ENCODE results near the gene SDCBP2. TPM values are rescaled to one million over a fixed set of nuclear protein-coding genes. Genes with fewer than 3 reads are reported as not detected.

The SDCBP2 gene
- total and polyA plus RNA-seq, 10 of the 15 experiments (the other 5 are each of a cell fraction or from before 2014, with no cell fraction given), result 0.16 to 2.4 (median 1.1) TPM; not detected in 1

DNA sequence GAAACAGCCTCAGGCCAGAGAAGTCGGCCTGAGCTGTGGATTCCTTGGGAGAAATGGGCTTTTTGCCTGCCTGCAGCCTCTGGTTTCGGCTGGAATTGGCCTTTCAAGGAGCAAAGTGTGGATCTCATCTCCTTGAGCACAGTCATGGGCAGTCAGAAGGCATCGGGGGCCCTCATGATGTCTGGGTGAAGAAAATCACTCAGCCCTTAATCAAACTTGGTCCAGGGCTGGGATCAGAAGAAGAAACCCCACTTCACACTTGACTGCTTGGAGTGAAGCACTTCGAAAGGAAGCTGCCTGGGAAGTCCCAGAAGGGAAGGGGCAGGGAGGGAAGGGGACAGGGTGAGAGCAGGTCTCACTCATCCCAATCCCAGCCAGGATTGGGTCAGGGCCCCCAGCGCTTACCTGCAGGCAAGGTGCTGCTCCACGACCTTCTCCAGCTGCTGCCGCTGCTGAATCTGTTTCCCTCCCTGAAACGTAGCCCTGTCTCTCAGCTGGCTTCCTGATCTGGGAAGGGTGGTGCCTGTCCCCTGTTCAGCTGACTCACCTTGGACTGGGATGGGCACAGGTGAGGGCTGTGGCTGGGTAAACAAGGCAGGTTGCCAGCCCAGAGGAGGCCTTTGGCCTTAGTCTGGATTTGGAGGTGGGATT, at the start of gene SDCBP2 (continued):
- TF ChIP-seq RELB (IDR thresholded peaks at IDR 0.05; ENCODE audit: low read depth), result no peak
- no peak for TF ChIP-seq WRNIP1 (IDR thresholded peaks at IDR 0.05; ENCODE audit: borderline replicate concordance, low read depth, low read length)
- no peak for TF ChIP-seq ZSCAN29 (IDR thresholded peaks at IDR 0.05)
- TF ChIP-seq HCFC1 (IDR thresholded peaks at IDR 0.05; ENCODE audit: low read length), result no peak
- no peak for TF ChIP-seq RBBP5 (conservative IDR thresholded peaks at IDR 0.05)
- no peak for TF ChIP-seq POLR2AphosphoS5 (IDR thresholded peaks at IDR 0.05; ENCODE audit: low read length)

DNA sequence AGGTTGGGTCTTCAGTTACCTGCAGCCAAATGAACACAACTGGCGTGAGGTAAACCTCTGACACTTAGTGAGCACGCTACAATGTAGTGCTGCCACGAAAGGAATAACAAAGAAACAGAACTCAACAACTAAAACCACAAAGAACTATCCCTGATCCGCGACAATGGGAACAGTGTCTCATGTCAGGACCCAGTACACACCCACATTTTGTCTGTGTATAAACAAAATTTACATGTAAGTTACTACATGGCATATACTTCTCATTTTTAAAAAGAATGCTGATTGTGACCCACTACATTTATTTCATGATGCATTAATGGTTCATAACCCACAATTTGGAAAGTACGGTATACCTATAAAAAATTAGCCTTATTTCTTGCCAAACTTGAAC, 49.8 kb upstream of the SDCBP2 start:
- POLR2A ChIA-PET, result interaction anchor here (4.0 kb wide), 1 partner anchor 13 kb away, joined by 38 read pairs; the partner anchor contains the start of gene FKBP1A
- intact Hi-C loops (cut with micrococcal nuclease; ENCODE audit: unreplicated experiment), result no loop called here
- no peak for TF ChIP-seq MYB (IDR thresholded peaks at IDR 0.05; ENCODE audit: borderline replicate concordance, low read depth, low read length)
- no peak for TF ChIP-seq E2F8 (IDR thresholded peaks at IDR 0.05; ENCODE audit: low read depth, partially characterized antibody)
- no peak for TF ChIP-seq ZNF217 (IDR thresholded peaks at IDR 0.05)
- no peak for TF ChIP-seq MEF2B (IDR thresholded peaks at IDR 0.05; ENCODE audit: partially characterized antibody, poor library complexity, severe bottlenecking)
- TF ChIP-seq CHD2 (IDR thresholded peaks at IDR 0.05; ENCODE audit: borderline replicate concordance, low read depth, low read length), result no peak
- TF ChIP-seq HDAC2 (IDR thresholded peaks at IDR 0.05), result no peak
- TF ChIP-seq, protein P1, sequence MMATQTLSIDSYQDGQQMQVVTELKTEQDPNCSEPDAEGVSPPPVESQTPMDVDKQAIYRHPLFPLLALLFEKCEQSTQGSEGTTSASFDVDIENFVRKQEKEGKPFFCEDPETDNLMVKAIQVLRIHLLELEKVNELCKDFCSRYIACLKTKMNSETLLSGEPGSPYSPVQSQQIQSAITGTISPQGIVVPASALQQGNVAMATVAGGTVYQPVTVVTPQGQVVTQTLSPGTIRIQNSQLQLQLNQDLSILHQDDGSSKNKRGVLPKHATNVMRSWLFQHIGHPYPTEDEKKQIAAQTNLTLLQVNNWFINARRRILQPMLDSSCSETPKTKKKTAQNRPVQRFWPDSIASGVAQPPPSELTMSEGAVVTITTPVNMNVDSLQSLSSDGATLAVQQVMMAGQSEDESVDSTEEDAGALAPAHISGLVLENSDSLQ (IDR thresholded peaks at IDR 0.05), result no peak
- TF ChIP-seq MLLT1 (IDR thresholded peaks at IDR 0.05), result no peak
- TF ChIP-seq SMAD5 (IDR thresholded peaks at IDR 0.05; ENCODE audit: low read depth), result no peak
- no peak for TF ChIP-seq ATF3 (IDR thresholded peaks at IDR 0.05; ENCODE audit: borderline replicate concordance, extremely low read depth, low read depth, low read length)

More for the DNA sequence above, 49.8 kb upstream of the SDCBP2 start:
- no peak overlapping the region for H3K9ac ChIP-seq (ENCODE audit: control insufficient read depth, insufficient read depth, low read length)
- no peak overlapping the region for H3K4me3 ChIP-seq
- ATAC-seq (no peak), DNase-seq (ENCODE audit: low read depth, low spot score) (no peak), FAIRE-seq (no peak)
- CTCF ChIA-PET, result interaction anchor here (3.7 kb wide), 1 partner anchor 13 kb away, joined by 16 read pairs; the partner anchor contains the start of gene FKBP1A
- in situ Hi-C loops (cut with MboI), result no loop called here
- no peaks in the 10 kb centered on the region for H3K27me3 ChIP-seq (replicated peaks in 1 of 2; ENCODE audit: control insufficient read depth in 2 of 2, insufficient read depth in 2 of 2, low read length in 1 of 2)
- peaks cover 35% of the 10 kb centered on the region for H3K4me1 ChIP-seq (ENCODE audit: control insufficient read depth, insufficient read depth, low read length)
- RAD21 ChIA-PET (ENCODE audit: unreplicated experiment), result no interaction called here
- peaks cover 5% of the 10 kb centered on the region for H4K20me1 ChIP-seq (ENCODE audit: control insufficient read depth, insufficient read depth)
- SMC1A ChIA-PET (ENCODE audit: uncharacterized antibody, unreplicated experiment), result no interaction called here
- WGBS (ENCODE audit: insufficient coverage, insufficient replicate concordance, low lambda C conversion rate, missing lambda C conversion rate), result 94% methylated on average over 6 of the region's 6 CpGs
- peaks cover 89% of the 10 kb centered on the region for H3K79me2 ChIP-seq (ENCODE audit: control insufficient read depth, insufficient read depth, low read length)
- peak overlapping the region; percentile 29; the same call in 1 of the 2 replicates for H3K4me2 ChIP-seq (ENCODE audit: control insufficient read depth, insufficient read depth)
- no peak overlapping the region for H3K27ac ChIP-seq (ENCODE audit: control insufficient read depth, insufficient read depth)
- BruUV-seq (replicated peaks), result no TSS peak
- H2AFZ ChIP-seq (ENCODE audit: control insufficient read depth, low read depth, low read length), result no peak overlapping the region
- H3K9me3 ChIP-seq (replicated peaks; ENCODE audit: control insufficient read depth, insufficient read depth, low read length), result no peaks in the 10 kb centered on the region
- H3K36me3 ChIP-seq (ENCODE audit: control insufficient read depth in 2 of 2, insufficient read depth in 2 of 2, low read length in 1 of 2), result peaks cover 4 to 12% of the 10 kb centered on the region in 2 experiments; a peak in 3 of 4 replicates

Measured in GM12878 (cell line).